Measurements from ENCODE around the gene PIM2.
"Not testable (repeated sequence)": the region's sequence is repeated elsewhere in the genome, so short reads cannot be mapped to it uniquely, and the experiment has no call there.

The PIM2 gene

GRCh38 chrX:48904626-48905025 lies 14.2 kb downstream of the PIM2 start:
- ATAC-seq = no peak

- no peak for ATAC-seq
These were observed 14.6 kb downstream of the PIM2 start for GRCh38 chrX:48904180-48904579.

DNA sequence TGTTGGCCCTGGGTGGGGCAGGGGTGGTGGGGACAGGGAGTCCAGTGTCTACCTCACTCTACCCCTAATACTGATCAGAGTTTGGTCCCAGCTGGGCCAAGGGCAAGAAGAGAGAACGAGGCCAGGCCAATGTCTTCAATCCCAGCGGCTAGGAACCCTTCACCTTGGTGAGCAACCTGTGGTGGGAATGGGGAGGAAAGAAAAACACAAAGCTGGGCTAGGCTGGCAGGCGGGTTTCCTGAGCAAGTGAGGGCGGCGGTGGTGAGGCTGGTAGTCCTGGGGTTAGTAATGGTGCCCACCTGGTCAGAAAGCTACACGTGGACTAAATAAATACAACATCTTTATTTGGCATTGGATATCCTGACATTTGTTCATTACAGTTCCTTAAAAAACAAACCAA lies 15.5 kb downstream of the PIM2 start:
- no peak for ATAC-seq

- ATAC-seq = no peak
These were observed 16.0 kb downstream of the PIM2 start for GRCh38 chrX:48902776-48903175.

DNA sequence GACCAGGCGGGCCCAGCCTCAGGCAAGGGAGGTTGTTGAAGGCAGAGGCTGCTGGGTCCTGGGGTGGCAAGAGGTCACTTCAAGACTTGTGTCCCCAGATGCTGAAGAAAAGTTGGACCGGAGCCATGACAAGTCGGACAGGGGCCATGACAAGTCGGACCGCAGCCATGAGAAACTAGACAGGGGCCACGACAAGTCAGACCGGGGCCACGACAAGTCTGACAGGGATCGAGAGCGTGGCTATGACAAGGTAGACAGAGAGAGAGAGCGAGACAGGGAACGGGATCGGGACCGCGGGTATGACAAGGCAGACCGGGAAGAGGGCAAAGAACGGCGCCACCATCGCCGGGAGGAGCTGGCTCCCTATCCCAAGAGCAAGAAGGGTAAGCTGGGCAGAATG lies 16.7 kb downstream of the PIM2 start:
- ATAC-seq = no peak

DNA sequence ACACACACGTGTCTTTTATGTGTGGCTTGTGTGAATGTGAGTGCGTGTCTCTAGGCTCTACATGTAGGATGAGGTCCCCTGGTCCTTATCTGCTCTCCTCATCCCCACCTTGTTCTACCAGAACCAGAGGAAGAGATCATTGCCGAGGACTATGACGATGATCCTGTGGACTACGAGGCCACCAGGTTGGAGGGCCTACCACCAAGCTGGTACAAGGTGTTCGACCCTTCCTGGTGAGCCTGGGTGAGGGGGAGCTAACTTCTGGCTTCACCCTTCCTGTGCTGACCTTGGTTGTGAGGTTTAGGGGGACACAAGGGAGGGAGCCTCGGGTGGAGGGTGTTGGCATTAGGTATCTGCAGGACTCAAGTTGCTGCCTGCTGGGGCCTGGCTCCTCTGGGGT lies 17.8 kb downstream of the PIM2 start:
- no peak for ATAC-seq

GRCh38 chrX:48899078-48899410 lies 19.8 kb downstream of the PIM2 start:
- ATAC-seq = no peak

GRCh38 chrX:48897625-48898306 lies 21.1 kb downstream of the PIM2 start, which contains the start of the genes PQBP1 and TIMM17B:
Gene PQBP1, plus strand, starts transcription at chrX:48897930. Its CDS starts 580 bp downstream, at chrX:48898510.
Gene TIMM17B, minus strand, starts transcription at chrX:48897768. Its CDS starts 19 bp downstream, at chrX:48897749.
- peak; percentile 92 to 95 for ATAC-seq

- ATAC-seq = peak; percentile 26 to 31
These were observed 21.6 kb downstream of the PIM2 start for GRCh38 chrX:48897157-48897624.

DNA sequence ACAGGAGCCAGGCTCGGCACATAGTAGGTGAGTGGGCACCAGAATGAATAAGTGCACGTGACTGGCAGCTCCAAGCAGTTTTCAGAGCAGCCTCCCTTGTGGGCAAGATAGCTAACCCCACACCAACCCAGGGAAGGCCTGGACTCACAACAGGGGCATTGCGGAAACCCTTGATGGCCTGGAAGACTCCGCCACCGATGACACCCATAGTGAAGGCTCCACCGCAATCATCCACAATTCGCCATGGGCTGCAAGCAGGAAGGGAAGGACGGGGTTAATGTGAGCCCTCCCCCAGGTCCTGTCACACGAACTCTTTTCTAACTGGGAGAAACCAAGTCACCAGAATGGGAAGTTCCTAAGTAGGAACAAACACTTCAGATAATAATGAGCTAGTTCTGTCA lies 22.2 kb downstream of the PIM2 start:
- ATAC-seq = no peak

DNA sequence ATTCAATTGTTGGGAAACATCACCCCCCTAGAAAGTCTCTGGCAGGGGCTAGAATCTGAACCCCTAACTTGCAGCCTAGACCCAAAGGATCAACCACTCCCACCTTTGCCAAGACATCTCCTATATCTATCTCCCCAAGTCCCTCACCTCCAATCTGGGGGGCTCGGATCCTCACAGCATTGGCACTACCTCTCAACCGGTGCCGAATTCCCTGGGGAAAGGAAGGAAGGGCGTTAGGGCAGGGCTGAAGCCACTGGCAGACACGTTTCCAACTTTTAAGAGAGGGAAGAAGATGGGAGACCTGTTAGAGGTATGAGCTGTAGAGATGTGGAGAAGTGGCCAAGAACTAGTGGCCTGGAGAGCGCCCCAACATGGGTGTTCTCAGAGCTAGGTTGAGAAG lies 23.9 kb downstream of the PIM2 start:
- no peak for ATAC-seq

DNA sequence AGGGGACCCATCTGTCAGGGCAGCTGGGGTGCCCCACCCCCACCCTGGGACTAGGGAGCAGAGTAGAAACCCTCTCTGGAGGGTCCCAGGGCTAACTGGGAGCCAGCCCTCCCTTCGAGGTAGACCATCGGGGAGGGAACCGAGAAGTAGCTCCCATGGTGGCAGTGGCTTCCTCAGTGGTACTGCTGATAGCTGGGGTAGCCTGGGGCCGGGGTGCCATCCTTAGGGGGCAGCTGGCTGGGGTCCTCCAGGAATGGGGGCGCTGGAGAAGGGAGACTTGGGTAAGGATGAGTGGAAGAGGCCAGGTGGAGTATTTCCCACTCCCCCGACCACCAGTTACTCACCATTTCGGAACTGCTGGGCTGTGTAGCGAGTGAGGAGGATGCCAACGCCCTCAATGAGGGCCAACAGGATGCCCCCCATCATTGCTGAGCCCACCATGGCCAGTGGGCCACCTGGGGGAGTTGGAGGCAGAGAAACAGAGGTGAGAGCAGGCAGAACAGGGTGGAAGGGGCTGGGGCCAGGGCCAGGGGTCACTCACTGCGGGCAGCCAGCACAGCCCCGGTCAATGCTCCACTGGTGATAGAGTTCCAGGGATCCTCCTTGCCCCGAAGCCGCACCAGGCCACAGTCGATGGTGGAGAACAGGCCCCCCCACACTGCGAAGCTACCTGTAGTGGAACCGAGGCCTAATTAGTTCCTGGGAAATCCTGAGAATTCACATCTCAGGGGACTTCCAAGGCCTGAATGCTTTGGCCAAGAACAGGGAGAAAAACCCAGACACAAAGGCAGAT lies 25.1 kb downstream of the PIM2 start:
- ATAC-seq = no peak

- ATAC-seq = no peak
These were observed 25.9 kb downstream of the PIM2 start for GRCh38 chrX:48892896-48893295.

- ATAC-seq = peak; percentile 89 to 90
These were observed 27.2 kb downstream of the PIM2 start for GRCh38 chrX:48891402-48892288.

DNA sequence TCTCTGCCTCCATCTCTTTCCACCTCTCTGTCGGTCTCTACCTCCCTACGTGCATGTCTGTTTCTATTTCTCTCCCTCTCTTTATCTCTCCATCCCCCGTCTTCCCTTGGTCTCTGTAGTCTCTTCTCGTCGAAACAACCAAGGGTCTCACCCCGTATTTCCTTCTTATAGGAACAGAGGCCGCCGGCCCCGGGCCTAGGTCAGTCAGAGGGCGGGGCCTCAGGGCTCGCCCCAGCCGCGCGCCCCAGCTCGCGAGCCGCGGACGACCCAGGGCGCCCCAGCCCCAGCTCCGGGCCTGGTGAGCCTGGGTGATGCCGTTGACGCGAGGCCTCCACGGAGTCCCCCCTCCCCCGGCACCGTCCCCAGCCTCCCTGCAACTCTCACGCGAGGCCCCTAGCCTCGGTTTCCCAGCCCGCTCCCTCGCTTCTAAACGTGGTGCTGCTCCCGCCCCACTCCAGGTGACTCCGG lies 27.9 kb downstream of the PIM2 start:
- peak; percentile 23 to 33 for ATAC-seq

- ATAC-seq = no peak
These were observed 28.4 kb downstream of the PIM2 start for GRCh38 chrX:48890296-48890925.

- ATAC-seq = not testable (repeated sequence)
These were observed 32.2 kb downstream of the PIM2 start for GRCh38 chrX:48886586-48886985.

- ATAC-seq = no peak
These were observed 35.1 kb downstream of the PIM2 start for GRCh38 chrX:48883729-48884128.

DNA sequence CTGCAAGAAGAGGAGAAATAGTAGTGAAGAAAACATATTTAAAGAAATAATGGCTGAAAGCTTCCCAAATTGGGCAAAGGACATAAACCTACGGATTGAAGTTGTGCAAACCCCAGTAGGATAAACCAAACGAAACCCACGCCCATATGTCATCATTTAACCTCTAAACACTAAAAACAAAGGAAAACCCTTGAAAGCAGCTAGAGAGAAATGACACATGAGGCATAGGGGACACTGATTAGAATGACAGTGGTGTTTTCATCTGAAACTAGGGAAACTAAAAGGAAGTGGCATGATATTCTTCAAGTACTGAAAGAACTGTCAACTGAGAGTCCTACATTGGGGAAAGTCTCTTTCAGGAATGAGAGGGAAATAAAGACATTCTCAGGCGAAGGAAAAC lies 41.9 kb downstream of the PIM2 start:
- ATAC-seq = not testable (repeated sequence)

DNA sequence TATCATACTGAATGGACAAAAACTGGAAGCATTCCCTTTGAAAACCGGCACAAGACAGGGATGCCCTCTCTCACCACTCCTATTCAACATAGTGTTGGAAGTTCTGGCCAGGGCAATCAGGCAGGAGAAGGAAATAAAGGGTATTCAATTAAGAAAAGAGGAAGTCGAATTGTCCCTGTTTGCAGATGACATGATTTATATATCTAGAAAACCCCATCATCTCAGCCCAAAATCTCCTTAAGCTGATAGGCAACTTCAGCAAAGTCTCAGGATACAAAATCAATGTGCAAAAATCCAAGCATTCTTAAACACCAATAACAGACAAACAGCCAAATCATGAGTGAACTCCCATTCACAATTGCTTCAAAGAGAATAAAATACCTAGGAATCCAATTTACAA lies 46.8 kb downstream of the PIM2 start:
- ATAC-seq = not testable (repeated sequence)

DNA sequence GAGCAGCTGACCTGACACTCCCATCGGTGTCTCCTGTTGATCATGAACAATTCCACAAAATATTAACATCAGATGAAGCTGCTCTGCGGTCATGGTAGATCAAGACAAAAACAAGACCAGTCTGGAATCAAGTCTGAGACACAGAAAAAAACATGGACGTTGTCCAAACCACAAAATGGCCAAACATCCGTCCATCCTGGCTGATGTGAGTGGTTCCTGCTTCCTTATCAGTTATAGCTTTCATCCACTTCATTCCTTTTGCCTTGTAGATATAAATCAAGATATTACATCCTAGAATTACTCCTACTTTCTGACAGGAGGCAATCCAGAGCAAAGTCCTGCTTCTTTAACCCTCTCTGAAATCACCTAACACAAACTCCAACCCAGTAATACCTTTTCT lies 54.6 kb downstream of the PIM2 start:
- ATAC-seq = no peak
